ENCODE data around the gene CCDC146. TPM values are rescaled to one million over a fixed set of nuclear protein-coding genes. Genes with fewer than 3 reads are reported as not detected.
"Not testable (repeated sequence)": the region's sequence is repeated elsewhere in the genome, so short reads cannot be mapped to it uniquely, and the experiment has no call there.

Gene CCDC146
- total RNA-seq, 4 donors from 2014 or later = 13.7 to 65.1 (median 15.7) TPM

DNA sequence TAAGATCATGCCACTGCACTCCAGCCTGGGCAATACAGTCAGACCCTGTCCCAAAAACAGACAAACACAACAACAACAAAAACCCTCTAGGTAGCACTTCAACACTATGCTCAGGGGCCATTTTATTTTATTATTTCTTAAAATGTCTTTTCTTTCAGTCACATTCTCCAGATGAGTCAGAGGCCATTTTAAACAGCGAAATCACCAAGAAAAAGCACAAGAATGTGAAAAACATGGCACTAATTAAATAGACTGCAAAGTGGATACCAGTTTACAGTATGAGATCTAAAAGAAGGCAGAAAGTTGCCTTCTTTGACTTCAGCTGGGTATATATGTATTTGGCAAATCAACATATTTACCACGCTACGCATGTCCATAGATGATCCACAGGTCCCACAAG, 83.3 kb downstream of the CCDC146 start:
- H3K4me3 ChIP-seq = no peak overlapping the region

DNA sequence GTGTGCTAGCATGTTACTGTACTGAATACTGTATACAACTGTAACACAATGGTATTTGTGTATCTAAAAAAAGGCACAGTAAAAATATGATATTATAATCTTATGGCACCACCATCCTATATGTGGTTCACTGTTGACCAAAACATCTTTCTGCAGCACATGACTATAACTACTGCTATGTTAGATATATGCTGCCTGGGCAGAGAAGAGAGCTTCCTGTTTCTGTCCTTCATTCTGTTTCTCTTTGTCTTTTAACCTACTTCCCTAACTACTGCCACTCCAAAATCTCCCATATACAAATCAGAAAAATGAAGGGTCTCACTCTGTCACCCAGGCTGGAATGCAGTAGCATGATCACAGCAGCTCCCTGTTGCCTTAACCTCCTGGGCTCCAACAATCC, 86.0 kb downstream of the CCDC146 start:
- Histone ChIP-seq H3K4me1 (no peaks in the 10 kb centered on the region), H3K4me3 (no peak overlapping the region), H3K27me3 (no peaks in the 10 kb centered on the region), H3K9me3 (no peaks in the 10 kb centered on the region), H3K36me3 (no peaks in the 10 kb centered on the region), H3K27ac (no peak overlapping the region)
- DNase-seq (ENCODE audit: low spot score in 2 of 2) = no peak
- TF ChIP-seq, protein P1, sequence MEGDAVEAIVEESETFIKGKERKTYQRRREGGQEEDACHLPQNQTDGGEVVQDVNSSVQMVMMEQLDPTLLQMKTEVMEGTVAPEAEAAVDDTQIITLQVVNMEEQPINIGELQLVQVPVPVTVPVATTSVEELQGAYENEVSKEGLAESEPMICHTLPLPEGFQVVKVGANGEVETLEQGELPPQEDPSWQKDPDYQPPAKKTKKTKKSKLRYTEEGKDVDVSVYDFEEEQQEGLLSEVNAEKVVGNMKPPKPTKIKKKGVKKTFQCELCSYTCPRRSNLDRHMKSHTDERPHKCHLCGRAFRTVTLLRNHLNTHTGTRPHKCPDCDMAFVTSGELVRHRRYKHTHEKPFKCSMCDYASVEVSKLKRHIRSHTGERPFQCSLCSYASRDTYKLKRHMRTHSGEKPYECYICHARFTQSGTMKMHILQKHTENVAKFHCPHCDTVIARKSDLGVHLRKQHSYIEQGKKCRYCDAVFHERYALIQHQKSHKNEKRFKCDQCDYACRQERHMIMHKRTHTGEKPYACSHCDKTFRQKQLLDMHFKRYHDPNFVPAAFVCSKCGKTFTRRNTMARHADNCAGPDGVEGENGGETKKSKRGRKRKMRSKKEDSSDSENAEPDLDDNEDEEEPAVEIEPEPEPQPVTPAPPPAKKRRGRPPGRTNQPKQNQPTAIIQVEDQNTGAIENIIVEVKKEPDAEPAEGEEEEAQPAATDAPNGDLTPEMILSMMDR (IDR thresholded peaks at IDR 0.05) = no peak
- TF ChIP-seq EP300 (IDR thresholded peaks at IDR 0.05) (no peak), POLR2A (IDR thresholded peaks at IDR 0.05) (no peak), POLR2AphosphoS5 (IDR thresholded peaks at IDR 0.05) (no peak)

More for the DNA sequence above, 83.3 kb downstream of the CCDC146 start:
- no peaks in the 10 kb centered on the region for H3K36me3 ChIP-seq
- DNase-seq (ENCODE audit: low spot score in 2 of 2) = no peak
- no peaks in the 10 kb centered on the region for H3K27me3 ChIP-seq
- H3K4me1 ChIP-seq = no peaks in the 10 kb centered on the region
- no peak for TF ChIP-seq POLR2AphosphoS5 (IDR thresholded peaks at IDR 0.05)
- TF ChIP-seq, protein P1 (IDR thresholded peaks at IDR 0.05) = no peak
- 94% methylated on average over 3 of the region's 3 CpGs for WGBS
- no peaks in the 10 kb centered on the region for H3K9me3 ChIP-seq
- H3K27ac ChIP-seq = no peak overlapping the region

DNA sequence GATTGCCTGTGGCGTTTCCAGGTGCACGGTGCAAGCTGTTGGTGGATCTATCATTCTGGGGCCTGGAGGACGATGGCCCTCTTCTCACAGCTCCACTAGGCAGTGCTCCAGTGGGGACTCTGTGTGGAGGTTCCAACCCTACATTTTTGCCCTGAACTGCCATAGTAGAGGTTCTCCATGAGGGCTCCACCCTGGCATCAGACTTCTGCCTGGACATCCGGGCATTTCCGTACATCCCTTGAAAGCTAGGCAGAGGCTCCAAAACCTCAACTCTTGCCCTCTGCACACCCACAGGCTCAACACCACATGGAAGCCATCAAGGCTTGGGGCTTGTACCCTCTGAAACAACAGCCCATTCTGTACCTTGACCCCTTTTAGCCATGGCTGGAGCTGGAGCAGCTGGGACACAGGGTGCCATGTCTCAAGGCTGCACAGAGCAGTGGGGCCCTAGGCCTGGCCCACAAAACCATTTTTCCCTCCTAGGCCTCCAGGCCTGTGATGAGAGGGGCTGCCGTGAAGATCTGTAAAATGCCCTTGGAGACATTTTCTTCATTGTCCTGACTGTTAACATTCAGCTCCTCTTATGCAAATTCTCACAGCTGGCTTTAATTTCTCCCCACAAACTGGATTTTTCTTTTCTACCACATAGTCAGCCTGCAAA, 87.2 kb downstream of the CCDC146 start:
- Histone ChIP-seq H3K9me3 (no peaks in the 10 kb centered on the region), H3K4me1 (no peaks in the 10 kb centered on the region), H3K4me3 (no peak overlapping the region), H3K27ac (no peak overlapping the region), H3K36me3 (no peaks in the 10 kb centered on the region), H3K27me3 (no peaks in the 10 kb centered on the region)
- WGBS = 100% methylated on average over 3 of the region's 6 CpGs
- TF ChIP-seq EP300 (IDR thresholded peaks at IDR 0.05) = no peak
- no peak for TF ChIP-seq POLR2A (IDR thresholded peaks at IDR 0.05)
- TF ChIP-seq POLR2AphosphoS5 (IDR thresholded peaks at IDR 0.05) = no peak
- TF ChIP-seq, protein P1 (IDR thresholded peaks at IDR 0.05) = no peak
- no peak for DNase-seq (ENCODE audit: low spot score in 2 of 2)

DNA sequence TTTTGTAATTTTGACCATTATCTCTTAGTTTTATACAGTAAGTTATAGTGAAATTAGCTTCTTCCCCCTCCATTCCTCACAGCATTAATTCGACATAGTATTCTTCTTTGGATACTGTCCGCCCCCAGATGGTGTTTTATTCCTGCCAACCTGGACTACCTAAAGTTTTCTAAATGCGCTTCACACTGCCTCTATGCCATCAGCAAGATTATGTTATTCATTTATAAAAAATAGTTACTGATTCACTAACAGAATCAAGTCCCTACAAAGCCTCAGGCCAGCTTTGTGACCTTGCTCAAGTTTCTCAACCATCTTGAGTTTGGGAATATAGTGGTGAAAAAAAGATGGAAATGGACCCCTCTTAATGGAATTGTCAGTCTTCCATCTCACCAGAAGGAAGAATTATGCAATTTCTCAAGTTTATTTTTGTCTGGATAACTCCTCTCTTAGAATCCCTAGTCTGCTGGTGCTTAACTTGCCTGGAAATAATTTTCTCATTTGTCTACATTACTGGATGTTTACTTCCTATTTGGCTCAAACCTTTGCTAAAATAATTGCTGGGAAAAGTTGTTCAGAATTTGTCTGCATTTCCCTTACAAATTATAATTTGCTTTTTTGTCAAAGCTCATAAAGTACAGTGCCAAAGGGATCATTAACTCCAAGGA, 93.9 kb downstream of the CCDC146 start:
- Histone ChIP-seq H3K36me3 (no peaks in the 10 kb centered on the region), H3K9me3 (no peaks in the 10 kb centered on the region), H3K27ac (no peak overlapping the region), H3K27me3 (no peaks in the 10 kb centered on the region), H3K4me3 (no peak overlapping the region), H3K4me1 (no peaks in the 10 kb centered on the region)
- no peak for DNase-seq (ENCODE audit: low spot score in 2 of 2)
- WGBS = 89% methylated on average over 3 of the region's 3 CpGs
- TF ChIP-seq, protein P1 (IDR thresholded peaks at IDR 0.05) = no peak
- TF ChIP-seq POLR2A (IDR thresholded peaks at IDR 0.05) (no peak), POLR2AphosphoS5 (IDR thresholded peaks at IDR 0.05) (no peak), EP300 (IDR thresholded peaks at IDR 0.05) (no peak)

DNA sequence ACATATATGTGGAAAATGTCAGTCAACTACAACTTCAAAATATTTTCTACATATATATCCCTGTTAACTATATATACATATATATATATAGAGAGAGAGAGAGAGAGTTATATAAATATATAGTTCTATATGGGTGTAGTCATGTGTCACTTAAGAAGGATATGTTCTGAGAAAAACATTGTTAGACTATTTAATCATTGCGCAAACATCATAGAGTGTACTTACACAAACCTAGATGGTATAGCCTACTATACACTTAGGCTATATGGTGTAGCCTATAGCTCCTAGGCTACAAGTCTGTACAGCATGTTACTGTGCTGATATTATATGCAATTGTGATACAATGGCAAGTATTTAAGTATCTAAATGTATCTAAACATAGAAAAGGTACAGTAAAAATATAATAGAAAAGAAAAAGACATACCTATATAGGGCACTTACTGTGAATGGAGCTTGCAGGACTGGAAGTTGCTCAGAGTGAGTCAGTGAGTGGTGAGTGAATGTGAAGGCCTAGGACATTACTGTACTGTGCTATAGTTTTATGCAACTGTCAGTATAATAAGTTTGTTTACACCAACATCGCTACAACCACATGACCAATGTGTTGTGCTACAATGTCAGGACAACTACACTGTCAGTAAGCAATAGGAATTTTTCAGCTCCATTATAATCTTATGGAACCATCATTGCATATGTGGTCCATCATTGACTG, 95.2 kb downstream of the CCDC146 start:
- H3K36me3 ChIP-seq = no peaks in the 10 kb centered on the region
- H3K27ac ChIP-seq = no peak overlapping the region
- WGBS = 95% methylated on average over 2 of the region's 2 CpGs
- DNase-seq (ENCODE audit: low spot score in 2 of 2) = no peak
- no peaks in the 10 kb centered on the region for H3K9me3 ChIP-seq
- H3K27me3 ChIP-seq = no peaks in the 10 kb centered on the region
- TF ChIP-seq POLR2A (IDR thresholded peaks at IDR 0.05) = no peak
- TF ChIP-seq, protein P1 (IDR thresholded peaks at IDR 0.05) = no peak
- TF ChIP-seq POLR2AphosphoS5 (IDR thresholded peaks at IDR 0.05) = no peak
- no peaks in the 10 kb centered on the region for H3K4me1 ChIP-seq
- no peak overlapping the region for H3K4me3 ChIP-seq

DNA sequence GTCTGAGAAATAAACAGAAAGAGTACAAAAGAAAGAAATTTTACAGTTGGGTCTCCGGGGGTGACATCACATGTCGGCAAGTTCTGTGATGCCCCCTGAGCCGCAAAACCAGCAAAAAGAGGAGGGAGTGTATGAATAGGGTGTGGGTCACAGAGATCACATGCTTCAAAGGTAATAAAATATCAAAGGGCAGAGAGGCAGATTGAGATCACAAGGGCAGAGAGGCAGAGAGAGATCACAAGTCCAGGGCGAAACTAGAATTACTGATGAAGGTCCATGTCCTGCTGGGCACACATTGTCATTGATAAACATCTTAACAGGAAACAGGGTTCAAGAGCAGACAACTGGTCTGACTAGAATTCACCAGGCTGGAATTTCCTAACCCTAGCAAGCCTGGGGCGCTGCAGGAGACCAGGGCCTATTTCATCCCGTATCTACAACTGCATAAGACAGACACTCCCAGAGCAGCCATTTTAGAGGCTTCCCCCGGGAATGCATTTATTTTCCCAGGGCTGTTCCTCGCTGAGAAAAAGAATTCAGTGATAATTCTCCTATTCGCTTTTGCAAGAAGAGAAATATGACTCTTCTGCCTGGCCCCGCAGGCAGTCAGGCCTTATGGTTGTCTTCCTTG, 97.4 kb downstream of the CCDC146 start:
- WGBS = 90% methylated on average over 10 of the region's 10 CpGs
- H3K27ac ChIP-seq = peak overlapping the region; percentile 29

More for the DNA sequence above, 97.4 kb downstream of the CCDC146 start:
- not testable (repeated sequence) for H3K36me3 ChIP-seq; H3K9me3 ChIP-seq; DNase-seq (ENCODE audit: low spot score in 2 of 2); H3K27me3 ChIP-seq; H3K4me1 ChIP-seq; H3K4me3 ChIP-seq

Data from suprapubic skin (tissue), 4 donors.